BLaER1 (cell line): ENCODE results near the gene NOX4.
"Not testable (repeated sequence)": the region's sequence is repeated elsewhere in the genome, so short reads cannot be mapped to it uniquely, and the experiment has no call there.

Source experiments
- H3K27ac ChIP-seq: shearing (Covaris generic); formaldehyde crosslinking; 2 replicates; pipeline ENCODE4 v1.8.1; 2022
- H3K27me3 ChIP-seq: shearing (Covaris generic); formaldehyde crosslinking; 2 replicates; pipeline ENCODE4 v1.8.1; 2022
- H3K36me3 ChIP-seq: shearing (Covaris generic); formaldehyde crosslinking; 2 replicates; pipeline ENCODE4 v1.8.1; 2022
- H3K4me1 ChIP-seq: shearing (Covaris generic); formaldehyde crosslinking; 2 replicates; pipeline ENCODE4 v1.8.1; 2022
- H3K4me2 ChIP-seq: shearing (Covaris generic); formaldehyde crosslinking; 2 replicates; pipeline ENCODE4 v1.8.1; 2022
- H3K4me3 ChIP-seq: shearing (Covaris generic); formaldehyde crosslinking; 2 replicates; pipeline ENCODE4 v1.8.1; 2022
- H3K9ac ChIP-seq: shearing (Covaris generic); formaldehyde crosslinking; 2 replicates; pipeline ENCODE4 v1.8.1; 2022
- H3K9me3 ChIP-seq: shearing (Covaris generic); formaldehyde crosslinking; 2 replicates; pipeline ENCODE4 v1.8.1; 2022
- H4K20me1 ChIP-seq: shearing (Covaris generic); formaldehyde crosslinking; 2 replicates; pipeline ENCODE4 v1.8.1; 2022
- Cebpa-rat ChIP-seq: shearing (Covaris generic); IDR thresholded peaks from 2 replicates; pipeline ENCODE4 v1.8.1; 2022

NOX4 gene

GRCh38 chr11:89437317-89437716, 53.9 kb downstream of the NOX4 start:
- H3K9ac ChIP-seq, result no peak overlapping the region
- no peak overlapping the region for H3K4me3 ChIP-seq

GRCh38 chr11:89436071-89436470, 55.1 kb downstream of the NOX4 start:
- Histone ChIP-seq H3K27ac (no peak overlapping the region), H3K4me1 (no peaks in the 10 kb centered on the region), H4K20me1 (no peaks in the 10 kb centered on the region)

More at GRCh38 chr11:89437317-89437716, 53.9 kb downstream of the NOX4 start:
- H3K4me2 ChIP-seq, result no peak overlapping the region
- no peaks in the 10 kb centered on the region for H3K4me1 ChIP-seq
- no peaks in the 10 kb centered on the region for H3K36me3 ChIP-seq
- no peak overlapping the region for H3K27ac ChIP-seq
- H4K20me1 ChIP-seq, result no peaks in the 10 kb centered on the region
- H3K9me3 ChIP-seq, result no peaks in the 10 kb centered on the region
- H3K27me3 ChIP-seq, result no peaks in the 10 kb centered on the region
- TF ChIP-seq Cebpa-rat, result no peak

GRCh38 chr11:89433278-89433677, 57.9 kb downstream of the NOX4 start:
- Histone ChIP-seq H3K27me3 (no peaks in the 10 kb centered on the region), H4K20me1 (no peaks in the 10 kb centered on the region), H3K27ac (no peak overlapping the region), H3K4me3 (no peak overlapping the region), H3K4me2 (no peak overlapping the region), H3K4me1 (no peaks in the 10 kb centered on the region), H3K36me3 (no peaks in the 10 kb centered on the region), H3K9me3 (no peaks in the 10 kb centered on the region), H3K9ac (no peak overlapping the region)
- TF ChIP-seq Cebpa-rat, result no peak

More at GRCh38 chr11:89436071-89436470, 55.1 kb downstream of the NOX4 start:
- Histone ChIP-seq H3K9me3 (no peaks in the 10 kb centered on the region), H3K4me2 (no peak overlapping the region), H3K9ac (no peak overlapping the region), H3K4me3 (no peak overlapping the region), H3K27me3 (no peaks in the 10 kb centered on the region), H3K36me3 (no peaks in the 10 kb centered on the region)
- TF ChIP-seq Cebpa-rat, result no peak

DNA sequence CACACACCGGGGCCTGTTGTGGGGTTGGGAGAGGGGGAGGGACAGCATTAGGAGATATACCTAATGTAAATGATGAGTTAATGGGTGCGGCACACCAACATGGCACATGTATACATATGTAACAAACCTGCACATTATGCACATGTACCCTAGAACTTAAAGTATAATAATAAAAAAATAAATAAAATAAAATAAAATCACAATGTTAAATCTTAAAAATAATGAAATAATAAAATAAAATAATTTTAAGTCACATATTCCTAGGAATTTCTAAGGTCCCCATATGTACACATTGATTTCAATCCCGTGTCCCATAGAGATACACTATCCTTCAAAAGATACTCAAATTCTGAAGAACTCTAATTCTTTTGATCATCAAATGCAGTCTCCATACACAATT, 59.0 kb downstream of the NOX4 start:
- not testable (repeated sequence) for H3K4me3 ChIP-seq, H3K36me3 ChIP-seq, H3K4me1 ChIP-seq, H3K9ac ChIP-seq, H3K9me3 ChIP-seq, H3K27ac ChIP-seq, H4K20me1 ChIP-seq, H3K4me2 ChIP-seq, H3K27me3 ChIP-seq

GRCh38 chr11:89426501-89426900, 64.7 kb downstream of the NOX4 start:
- not testable (repeated sequence) for H3K27ac ChIP-seq, H3K4me1 ChIP-seq, H3K9me3 ChIP-seq, H3K9ac ChIP-seq, H3K4me3 ChIP-seq, H3K36me3 ChIP-seq, H4K20me1 ChIP-seq, H3K4me2 ChIP-seq, H3K27me3 ChIP-seq

DNA sequence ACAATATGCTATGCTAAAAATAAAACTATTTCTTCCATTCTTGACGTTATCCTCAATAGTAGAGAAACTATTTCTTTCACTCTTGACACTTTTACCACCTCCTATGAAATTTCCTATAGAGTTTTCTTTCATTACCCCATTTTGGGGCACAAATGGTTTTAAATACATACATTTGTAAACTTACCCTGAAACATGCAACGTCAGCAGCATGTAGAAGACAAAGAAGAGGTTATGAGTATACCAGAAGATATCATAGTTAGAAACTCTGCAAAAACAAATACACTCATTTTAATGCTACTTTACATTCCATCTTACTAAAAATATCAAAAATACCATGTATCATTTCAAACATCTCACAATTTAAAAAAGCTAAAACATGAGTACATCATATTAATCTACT, 69.5 kb downstream of the NOX4 start:
- Histone ChIP-seq H3K27ac (no peak overlapping the region), H3K4me3 (no peak overlapping the region), H3K9me3 (0 out of 2 replicates have a peak, but pooled peaks cover 4% of the 10 kb centered on the region), H3K36me3 (no peaks in the 10 kb centered on the region), H4K20me1 (no peaks in the 10 kb centered on the region), H3K27me3 (no peaks in the 10 kb centered on the region), H3K4me1 (no peaks in the 10 kb centered on the region), H3K9ac (no peak overlapping the region), H3K4me2 (no peak overlapping the region)
- TF ChIP-seq Cebpa-rat, result no peak

DNA sequence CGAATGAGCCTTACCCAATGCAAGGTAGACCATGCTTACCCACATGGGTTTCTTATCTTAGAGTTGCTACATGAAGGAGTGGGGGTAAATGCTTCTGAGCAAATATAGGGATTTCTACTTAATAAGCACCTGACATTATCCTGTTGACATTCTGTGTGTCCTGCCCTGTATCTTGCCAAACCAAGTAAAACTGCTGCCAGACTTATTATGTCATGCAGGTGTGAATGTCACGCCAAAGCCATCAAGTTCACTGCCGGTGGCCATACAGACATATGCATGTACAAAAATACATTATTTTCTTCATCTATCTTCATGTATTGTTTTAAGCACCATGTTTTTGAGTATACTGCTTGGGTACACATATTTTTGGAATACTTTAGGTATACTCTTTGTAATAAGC, 70.2 kb downstream of the NOX4 start:
- Histone ChIP-seq H3K36me3 (no peaks in the 10 kb centered on the region), H3K27ac (no peak overlapping the region), H3K4me1 (no peaks in the 10 kb centered on the region), H4K20me1 (no peaks in the 10 kb centered on the region), H3K27me3 (no peaks in the 10 kb centered on the region), H3K9me3 (no peaks in the 10 kb centered on the region), H3K4me3 (no peak overlapping the region), H3K4me2 (no peak overlapping the region), H3K9ac (no peak overlapping the region)
- TF ChIP-seq Cebpa-rat, result no peak

GRCh38 chr11:89416961-89417360, 74.2 kb downstream of the NOX4 start:
- no peak overlapping the region for H3K4me2 ChIP-seq
- H3K27me3 ChIP-seq, result no peaks in the 10 kb centered on the region
- H3K4me3 ChIP-seq, result no peak overlapping the region
- H3K9me3 ChIP-seq, result no peaks in the 10 kb centered on the region
- H3K27ac ChIP-seq, result no peak overlapping the region
- no peak for TF ChIP-seq Cebpa-rat
- no peaks in the 10 kb centered on the region for H3K36me3 ChIP-seq
- H3K9ac ChIP-seq, result no peak overlapping the region
- no peaks in the 10 kb centered on the region for H3K4me1 ChIP-seq
- no peaks in the 10 kb centered on the region for H4K20me1 ChIP-seq

- not testable (repeated sequence) for H3K36me3 ChIP-seq, H3K27me3 ChIP-seq, H3K27ac ChIP-seq, H3K4me2 ChIP-seq, H4K20me1 ChIP-seq, H3K9me3 ChIP-seq, H3K4me1 ChIP-seq, H3K9ac ChIP-seq, H3K4me3 ChIP-seq
Observed at GRCh38 chr11:89411112-89411511, 80.1 kb downstream of the NOX4 start.

GRCh38 chr11:89410666-89411065, 80.5 kb downstream of the NOX4 start:
- not testable (repeated sequence) for H3K4me2 ChIP-seq, H3K27ac ChIP-seq, H3K36me3 ChIP-seq, H3K4me1 ChIP-seq, H3K9ac ChIP-seq, H3K9me3 ChIP-seq, H3K4me3 ChIP-seq, H3K27me3 ChIP-seq, H4K20me1 ChIP-seq

GRCh38 chr11:89408441-89408840, 82.7 kb downstream of the NOX4 start:
- not testable (repeated sequence) for H3K4me2 ChIP-seq, H3K27ac ChIP-seq, H4K20me1 ChIP-seq, H3K4me3 ChIP-seq, H3K9me3 ChIP-seq, H3K4me1 ChIP-seq, H3K9ac ChIP-seq, H3K27me3 ChIP-seq, H3K36me3 ChIP-seq
